MM.1S (cell line): ENCODE results near the gene ADD3.

ENCODE experiments used
- DNase-seq: peaks from one replicate; pipeline ENCODE4 v3.0.0-alpha.2; 2015
- H2AFZ ChIP-seq: fragments of 300-600 bp; sonication (generic); 2 replicates; pipeline ENCODE4 v1.6.0; 2016; ENCODE audit warnings: antibody characterized with exemption, low read length
- H3F3A ChIP-seq: fragments of 300-600 bp; sonication (generic); 2 replicates; pipeline ENCODE4 v1.6.1; 2016; ENCODE audit warnings: mild to moderate bottlenecking, antibody characterized with exemption, low read length, moderate library complexity, mixed read lengths; ENCODE audit not compliant: insufficient read depth
- H3K27ac ChIP-seq: fragments of 300-600 bp; sonication (generic); 2 replicates; pipeline ENCODE4 v1.5.1; 2016; ENCODE audit warnings: mild to moderate bottlenecking, low read length
- H3K27me3 ChIP-seq: fragments of 300-600 bp; sonication (generic); replicated peaks from 2 replicates; pipeline ENCODE4 v1.6.0; 2016; ENCODE audit warnings: low read length; ENCODE audit not compliant: insufficient read depth
- H3K36me3 ChIP-seq: fragments of 300-600 bp; sonication (generic); replicated peaks from 2 replicates; pipeline ENCODE4 v1.6.1; 2016; ENCODE audit warnings: mild to moderate bottlenecking, low read length, mixed read lengths; ENCODE audit not compliant: insufficient read depth
- H3K4me1 ChIP-seq: fragments of 300-600 bp; sonication (generic); 2 replicates; pipeline ENCODE4 v1.6.1; 2016; ENCODE audit warnings: low read length, mixed read lengths
- H3K4me2 ChIP-seq: fragments of 300-600 bp; sonication (generic); 2 replicates; pipeline ENCODE4 v1.6.0; 2016; ENCODE audit warnings: low read depth, low read length
- H3K4me3 ChIP-seq: fragments of 300-600 bp; sonication (generic); 2 replicates; pipeline ENCODE4 v1.5.1; 2016; ENCODE audit warnings: low read length, mixed read lengths
- H3K79me2 ChIP-seq: fragments of 300-600 bp; sonication (generic); 2 replicates; pipeline ENCODE4 v1.6.1; 2016; ENCODE audit warnings: mixed run types, low read length, mixed read lengths
- H3K9ac ChIP-seq: fragments of 300-600 bp; sonication (generic); 2 replicates; pipeline ENCODE4 v1.6.1; 2016; ENCODE audit warnings: low read length, mixed read lengths
- H3K9me2 ChIP-seq: fragments of 300-600 bp; sonication (generic); replicated peaks from 2 replicates; pipeline ENCODE4 v1.6.1; 2016; ENCODE audit warnings: mild to moderate bottlenecking, low read length, mixed read lengths; ENCODE audit not compliant: insufficient read depth
- H3K9me3 ChIP-seq: fragments of 300-600 bp; sonication (generic); replicated peaks from 2 replicates; pipeline ENCODE4 v1.6.1; 2016; ENCODE audit warnings: mild to moderate bottlenecking, low read length, mixed read lengths; ENCODE audit not compliant: insufficient read depth
- H4K20me1 ChIP-seq: fragments of 300-600 bp; sonication (generic); 2 replicates; pipeline ENCODE4 v1.6.1; 2016; ENCODE audit warnings: mild to moderate bottlenecking, low read length, moderate library complexity, mixed read lengths; ENCODE audit not compliant: insufficient read depth
- CTCF ChIP-seq: fragments of 300-600 bp; sonication (generic); IDR thresholded peaks from 2 replicates; pipeline ENCODE4 v1.5.1; 2016; ENCODE audit warnings: antibody characterized with exemption, low read length, mixed read lengths
- EZH2 ChIP-seq: fragments of 300-600 bp; sonication (generic); optimal IDR thresholded peaks from 2 replicates; pipeline ENCODE3; 2017; ENCODE audit warnings: low read depth, mild to moderate bottlenecking, antibody characterized with exemption, low read length, mixed read lengths
- EZH2phosphoT487 ChIP-seq: fragments of 300-600 bp; sonication (generic); IDR thresholded peaks from 2 replicates; pipeline ENCODE4 v1.6.1; 2018; ENCODE audit warnings: antibody characterized with exemption, low read length

The ADD3 gene

GRCh38 chr10:110115784-110116520, 108.2 kb downstream of the ADD3 start:
- no peaks in the 10 kb centered on the region for H3K27me3 ChIP-seq
- no peak for DNase-seq
- H2AFZ ChIP-seq, result no peak overlapping the region
- no peaks in the 10 kb centered on the region for H3K79me2 ChIP-seq
- H3F3A ChIP-seq, result no peaks in the 10 kb centered on the region
- no peak overlapping the region for H3K4me2 ChIP-seq
- H3K4me3 ChIP-seq, result no peak overlapping the region
- no peak overlapping the region for H3K9ac ChIP-seq
- H3K36me3 ChIP-seq, result no peaks in the 10 kb centered on the region; the same call in 1 of the 2 replicates
- no peak for TF ChIP-seq EZH2phosphoT487
- no peak for TF ChIP-seq CTCF
- no peak for TF ChIP-seq EZH2
- H3K4me1 ChIP-seq, result no peaks in the 10 kb centered on the region
- no peaks in the 10 kb centered on the region for H3K9me3 ChIP-seq
- H4K20me1 ChIP-seq, result no peaks in the 10 kb centered on the region
- no peaks in the 10 kb centered on the region for H3K9me2 ChIP-seq
- no peak overlapping the region for H3K27ac ChIP-seq

- Histone ChIP-seq H3K9me3 (no peaks in the 10 kb centered on the region), H3K79me2 (no peaks in the 10 kb centered on the region), H3K4me3 (no peak overlapping the region), H3K9ac (no peak overlapping the region), H4K20me1 (no peaks in the 10 kb centered on the region), H3K27me3 (no peaks in the 10 kb centered on the region), H3K9me2 (no peaks in the 10 kb centered on the region), H3K27ac (no peak overlapping the region), H3F3A (no peaks in the 10 kb centered on the region), H2AFZ (no peak overlapping the region), H3K4me1 (no peaks in the 10 kb centered on the region), H3K4me2 (no peak overlapping the region), H3K36me3 (no peaks in the 10 kb centered on the region)
- TF ChIP-seq CTCF, result no peak
- TF ChIP-seq EZH2phosphoT487, result no peak
- no peak for TF ChIP-seq EZH2
- no peak for DNase-seq
Observed at GRCh38 chr10:110118891-110119621, 111.3 kb downstream of the ADD3 start.

- Histone ChIP-seq H3K79me2 (no peaks in the 10 kb centered on the region), H3K9me2 (no peaks in the 10 kb centered on the region), H3K4me3 (no peak overlapping the region), H4K20me1 (no peaks in the 10 kb centered on the region), H3K9me3 (no peaks in the 10 kb centered on the region), H3K4me2 (no peak overlapping the region), H3K4me1 (no peaks in the 10 kb centered on the region), H3K36me3 (no peaks in the 10 kb centered on the region), H3F3A (no peaks in the 10 kb centered on the region), H3K27me3 (no peaks in the 10 kb centered on the region), H3K27ac (no peak overlapping the region), H2AFZ (no peak overlapping the region), H3K9ac (no peak overlapping the region)
- peak; percentile 5 for DNase-seq
- TF ChIP-seq EZH2 (no peak), CTCF (no peak), EZH2phosphoT487 (no peak)
Observed at GRCh38 chr10:110123594-110123993, 115.8 kb downstream of the ADD3 start.
